Heart left ventricle (tissue), 13 donors: ENCODE results near the gene DIAPH3.

Experiments
- POLR2A ChIP-seq, 2 donors: fragments of 450-650 bp; IDR thresholded peaks; one replicate each; pipeline ENCODE4 v1.6.1; 2017; ENCODE audit warnings: antibody characterized with exemption in 2 of 2, mild to moderate bottlenecking in 2 of 2, moderate library complexity in 2 of 2
- TF ChIP-seq, protein P1 (sequence below), 12 donors: fragments of 200-600 bp; sonication (generic) in 4 of 12; IDR thresholded peaks; one replicate each; pipeline versions ENCODE4 v1.5.0 to v1.8.0; 2018 to 2022; ENCODE audit warnings: antibody characterized with exemption in 12 of 12, mild to moderate bottlenecking in 5 of 12
- donor health status: ischemic (EF 13 %, LVEDD 7.1; RV severe dilation, severe dysfunction).
- donor health status: DM: no; HTN: yes; CAD: no.
- donor health status: DM: no; HTN: no; CAD: no.
- donor health status: ischemic (EF 25% LVEDD 6.9; RV normal size, moderate dysfunction).
- donor health status: ischemic (EF 25% LVEDD 5.7; RV mildly dilated, moderate dysfunction).
- donor health status: ischemic (EF 35%, LVEDD 5.7; RV mildly dilated, moderate dysfunction).
- donor health status: nonischemic (EF 11% LVEDD 7.7; RV severe dilation, severe dysfunction).
- donor health status: DM: yes; HTN: yes; CAD: no.
- donor health status: PGD.
- donor health status: ischemic (EF 29% LVEDD 5.4; RV normal size, mild dysfunction).
- donor health status: nonischemic (EF 23%, LVEDD 6.1; RV moderate dilation, normal function).

DNA sequence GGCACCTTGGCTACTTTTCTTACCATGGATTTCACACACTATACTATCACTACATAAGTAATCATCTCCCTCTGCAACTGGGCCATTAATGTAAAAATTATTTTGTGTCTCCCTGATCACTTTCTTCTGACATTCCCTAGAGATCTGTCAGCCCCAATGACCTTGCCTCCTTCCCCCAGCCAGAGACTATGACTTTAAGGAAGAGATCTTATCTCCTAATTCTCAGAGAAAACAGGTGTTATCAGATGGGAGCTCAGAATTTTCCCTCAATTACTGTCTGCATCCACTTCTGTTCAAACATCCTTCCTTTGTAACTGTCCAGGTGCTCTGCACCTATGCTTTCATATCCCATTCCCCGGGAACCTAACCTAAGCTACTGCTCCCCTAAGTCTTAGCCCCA, 397.5 kb downstream of the DIAPH3 start:
- TF ChIP-seq, protein P1, sequence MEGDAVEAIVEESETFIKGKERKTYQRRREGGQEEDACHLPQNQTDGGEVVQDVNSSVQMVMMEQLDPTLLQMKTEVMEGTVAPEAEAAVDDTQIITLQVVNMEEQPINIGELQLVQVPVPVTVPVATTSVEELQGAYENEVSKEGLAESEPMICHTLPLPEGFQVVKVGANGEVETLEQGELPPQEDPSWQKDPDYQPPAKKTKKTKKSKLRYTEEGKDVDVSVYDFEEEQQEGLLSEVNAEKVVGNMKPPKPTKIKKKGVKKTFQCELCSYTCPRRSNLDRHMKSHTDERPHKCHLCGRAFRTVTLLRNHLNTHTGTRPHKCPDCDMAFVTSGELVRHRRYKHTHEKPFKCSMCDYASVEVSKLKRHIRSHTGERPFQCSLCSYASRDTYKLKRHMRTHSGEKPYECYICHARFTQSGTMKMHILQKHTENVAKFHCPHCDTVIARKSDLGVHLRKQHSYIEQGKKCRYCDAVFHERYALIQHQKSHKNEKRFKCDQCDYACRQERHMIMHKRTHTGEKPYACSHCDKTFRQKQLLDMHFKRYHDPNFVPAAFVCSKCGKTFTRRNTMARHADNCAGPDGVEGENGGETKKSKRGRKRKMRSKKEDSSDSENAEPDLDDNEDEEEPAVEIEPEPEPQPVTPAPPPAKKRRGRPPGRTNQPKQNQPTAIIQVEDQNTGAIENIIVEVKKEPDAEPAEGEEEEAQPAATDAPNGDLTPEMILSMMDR (IDR thresholded peaks at IDR 0.05) = no peak
- TF ChIP-seq POLR2A (IDR thresholded peaks at IDR 0.05) = no peak
